ENCODE measurements around the gene UGT1A1.

Gene UGT1A1

GRCh38 chr2:233820774-233821105, 60.7 kb downstream of the UGT1A1 start:
- DNase-seq (ENCODE audit: extremely low read depth, insufficient read length): no peak
- H3K4me3 ChIP-seq (replicated peaks; ENCODE audit: low read depth, low read length): no peak overlapping the region
- no peaks in the 10 kb centered on the region for H3K36me3 ChIP-seq (ENCODE audit: control insufficient read depth, insufficient read depth, low read length)
- peaks cover 2% of the 10 kb centered on the region; the same call in 1 of the 2 replicates for H3K27me3 ChIP-seq (replicated peaks; ENCODE audit: control insufficient read depth, insufficient read depth, low read length)
- TF ChIP-seq CTCF (IDR thresholded peaks at IDR 0.05; ENCODE audit: insufficient read depth, low read length, poor library complexity, severe bottlenecking): no peak

GRCh38 chr2:233821196-233821595, 61.1 kb downstream of the UGT1A1 start:
- no peaks in the 10 kb centered on the region for H3K36me3 ChIP-seq (ENCODE audit: control insufficient read depth, insufficient read depth, low read length)
- no peak for TF ChIP-seq CTCF (IDR thresholded peaks at IDR 0.05; ENCODE audit: insufficient read depth, low read length, poor library complexity, severe bottlenecking)
- DNase-seq (ENCODE audit: extremely low read depth, insufficient read length): no peak
- H3K27me3 ChIP-seq (replicated peaks; ENCODE audit: control insufficient read depth, insufficient read depth, low read length): peaks cover 2% of the 10 kb centered on the region; the same call in 1 of the 2 replicates
- H3K4me3 ChIP-seq (replicated peaks; ENCODE audit: low read depth, low read length): no peak overlapping the region

GRCh38 chr2:233821709-233822100, 61.6 kb downstream of the UGT1A1 start:
- no peak for DNase-seq (ENCODE audit: extremely low read depth, insufficient read length)
- Histone ChIP-seq H3K27me3 (replicated peaks; ENCODE audit: control insufficient read depth, insufficient read depth, low read length) (peaks cover 2% of the 10 kb centered on the region; the same call in 1 of the 2 replicates), H3K4me3 (replicated peaks; ENCODE audit: low read depth, low read length) (no peak overlapping the region), H3K36me3 (ENCODE audit: control insufficient read depth, insufficient read depth, low read length) (no peaks in the 10 kb centered on the region)
- no peak for TF ChIP-seq CTCF (IDR thresholded peaks at IDR 0.05; ENCODE audit: insufficient read depth, low read length, poor library complexity, severe bottlenecking)

- Histone ChIP-seq H3K4me3 (replicated peaks; ENCODE audit: low read depth, low read length) (no peak overlapping the region), H3K36me3 (ENCODE audit: control insufficient read depth, insufficient read depth, low read length) (no peaks in the 10 kb centered on the region), H3K27me3 (replicated peaks; ENCODE audit: control insufficient read depth, insufficient read depth, low read length) (peaks cover 2% of the 10 kb centered on the region; the same call in 1 of the 2 replicates)
- TF ChIP-seq CTCF (IDR thresholded peaks at IDR 0.05; ENCODE audit: insufficient read depth, low read length, poor library complexity, severe bottlenecking): no peak
- DNase-seq (ENCODE audit: extremely low read depth, insufficient read length): no peak
Observed at GRCh38 chr2:233822101-233822771, 62.2 kb downstream of the UGT1A1 start.
